Glomerular endothelial cell (primary cell): ENCODE data around the gene ERV3-1. TPM values are rescaled to one million over a fixed set of nuclear protein-coding genes. Genes with fewer than 3 reads are reported as not detected.
"Not testable (repeated sequence)": the region's sequence is repeated elsewhere in the genome, so short reads cannot be mapped to it uniquely, and the experiment has no call there.

ENCODE experiments used
- DNase-seq: peaks from one replicate; pipeline ENCODE4 v3.0.0-alpha.2; 2011; ENCODE audit warnings: low read depth, low spot score; ENCODE audit errors: extremely low read depth
- total RNA-seq: library from RNA; depleted of rRNA; stranded (reverse); fragments of >200 nt; gene quantifications from 2 replicates; pipeline ENCODE4 v1.2.3, GENCODE V29; 2015

The ERV3-1 gene, protein sequence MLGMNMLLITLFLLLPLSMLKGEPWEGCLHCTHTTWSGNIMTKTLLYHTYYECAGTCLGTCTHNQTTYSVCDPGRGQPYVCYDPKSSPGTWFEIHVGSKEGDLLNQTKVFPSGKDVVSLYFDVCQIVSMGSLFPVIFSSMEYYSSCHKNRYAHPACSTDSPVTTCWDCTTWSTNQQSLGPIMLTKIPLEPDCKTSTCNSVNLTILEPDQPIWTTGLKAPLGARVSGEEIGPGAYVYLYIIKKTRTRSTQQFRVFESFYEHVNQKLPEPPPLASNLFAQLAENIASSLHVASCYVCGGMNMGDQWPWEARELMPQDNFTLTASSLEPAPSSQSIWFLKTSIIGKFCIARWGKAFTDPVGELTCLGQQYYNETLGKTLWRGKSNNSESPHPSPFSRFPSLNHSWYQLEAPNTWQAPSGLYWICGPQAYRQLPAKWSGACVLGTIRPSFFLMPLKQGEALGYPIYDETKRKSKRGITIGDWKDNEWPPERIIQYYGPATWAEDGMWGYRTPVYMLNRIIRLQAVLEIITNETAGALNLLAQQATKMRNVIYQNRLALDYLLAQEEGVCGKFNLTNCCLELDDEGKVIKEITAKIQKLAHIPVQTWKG
- 33.2 and 37.9 TPM in 2 replicates for total RNA-seq

DNA sequence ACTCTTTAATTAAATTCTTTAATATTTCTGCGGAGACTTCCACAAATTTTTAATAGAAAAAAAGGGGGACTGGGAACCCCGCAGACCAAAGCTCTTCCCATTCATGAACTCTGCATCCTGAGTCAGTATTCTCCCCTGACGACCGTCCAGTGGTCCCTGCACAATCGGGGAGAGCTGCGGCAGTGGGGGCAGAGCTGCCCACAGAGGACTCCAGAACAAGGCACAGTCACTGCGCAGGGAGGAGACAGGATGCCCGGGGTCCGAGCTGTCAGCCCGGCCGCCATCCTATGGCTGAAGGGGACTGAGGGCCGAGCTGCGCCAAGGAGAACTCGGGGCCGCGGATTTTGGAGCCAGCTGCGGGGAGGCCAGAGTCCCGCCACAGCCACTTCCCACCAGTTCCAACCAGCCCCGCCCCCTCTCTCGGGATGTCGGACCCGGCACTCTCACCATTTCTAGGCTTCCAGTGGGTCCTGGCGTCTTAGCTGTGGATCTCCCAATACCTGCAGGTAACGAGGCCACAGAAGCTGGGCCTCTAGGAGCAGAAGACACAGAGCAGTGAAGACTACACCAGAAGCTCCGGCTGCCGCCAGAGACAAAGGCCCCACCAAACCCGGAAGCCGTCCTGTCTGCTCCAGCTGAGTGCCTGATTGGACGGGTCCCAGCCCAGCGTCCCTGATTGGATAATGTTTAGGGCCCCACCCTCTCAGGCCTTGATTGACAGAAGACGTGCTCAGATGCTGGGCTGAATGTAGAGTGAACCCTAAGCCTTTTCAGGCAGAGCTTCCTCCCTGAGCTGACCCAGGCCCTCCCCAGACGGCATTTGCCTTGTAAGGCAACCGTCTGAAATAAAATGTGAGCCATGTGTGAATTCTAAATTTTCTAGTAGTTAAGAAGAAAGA is at the start of gene ERV3-1:
TSS of gene ERV3-1 (minus strand) at position 594 of the 899 bp plus-strand sequence. CDS start 13,661 bp downstream, outside the sequence.
- DNase-seq = peak; percentile 82

DNA sequence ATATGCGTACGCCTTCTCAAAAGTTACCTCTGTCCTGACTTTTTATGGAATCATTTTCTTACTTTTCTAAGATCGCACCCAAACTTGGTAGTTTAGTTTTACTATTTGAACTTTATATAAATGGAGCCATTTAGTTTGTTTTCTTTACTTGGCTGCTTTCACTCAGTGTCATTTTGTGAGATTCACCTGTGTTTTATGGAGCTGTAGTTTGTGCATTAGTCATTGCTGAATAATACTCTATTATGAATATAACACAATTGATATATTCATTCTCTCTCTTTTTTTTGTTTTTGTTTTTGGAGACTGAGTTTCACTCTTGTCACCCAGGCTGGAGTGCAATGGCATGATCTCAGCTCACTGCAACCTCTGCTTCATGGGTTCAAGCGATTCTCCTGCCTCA is 49.3 kb upstream of the ERV3-1 start:
- DNase-seq = not testable (repeated sequence)

DNA sequence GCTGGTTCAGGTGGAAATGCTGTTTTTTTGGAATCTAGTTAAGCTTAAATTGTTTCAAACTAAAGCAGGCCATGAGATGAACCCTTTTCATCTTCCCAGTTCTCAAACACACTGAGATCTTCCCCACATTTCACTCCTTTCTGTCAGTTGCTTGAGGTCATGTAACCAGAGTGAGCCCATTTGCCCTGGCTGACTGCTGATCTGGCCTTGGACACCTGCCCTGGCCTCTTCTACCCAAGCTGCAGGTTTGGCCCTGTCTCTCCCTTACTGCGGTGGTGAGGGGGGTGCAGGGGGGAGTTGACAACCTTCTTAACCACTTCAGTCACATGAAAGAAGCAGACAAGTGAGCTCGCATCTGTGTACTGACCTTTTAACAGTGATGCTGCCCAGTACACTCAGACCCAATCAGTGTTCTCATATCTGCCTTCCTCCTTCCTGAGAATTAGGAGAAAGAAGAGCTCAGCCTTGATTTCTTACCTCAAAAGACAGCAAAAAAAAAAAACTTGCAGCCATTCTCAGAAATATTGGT is 48.0 kb upstream of the ERV3-1 start:
- not testable (repeated sequence) for DNase-seq

DNA sequence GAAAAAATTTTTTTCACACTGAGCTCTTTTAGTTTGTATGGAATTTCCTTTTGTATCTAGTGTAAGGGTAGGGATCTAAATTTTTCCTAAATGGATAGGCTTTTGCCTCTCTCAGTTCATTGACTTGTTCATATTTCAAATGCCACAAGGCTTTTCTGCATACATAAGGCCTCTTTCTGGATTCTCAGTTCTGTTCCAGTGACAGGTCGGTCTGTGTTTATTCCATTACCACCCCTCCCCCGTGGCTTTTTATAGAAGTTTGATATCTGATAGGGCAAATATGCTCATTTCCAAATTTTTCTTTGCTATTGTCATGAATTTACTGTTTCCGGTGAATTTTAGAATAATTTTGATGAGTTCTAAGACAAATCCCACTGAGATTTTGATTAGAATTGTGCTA is 45.2 kb upstream of the ERV3-1 start:
- not testable (repeated sequence) for DNase-seq

DNA sequence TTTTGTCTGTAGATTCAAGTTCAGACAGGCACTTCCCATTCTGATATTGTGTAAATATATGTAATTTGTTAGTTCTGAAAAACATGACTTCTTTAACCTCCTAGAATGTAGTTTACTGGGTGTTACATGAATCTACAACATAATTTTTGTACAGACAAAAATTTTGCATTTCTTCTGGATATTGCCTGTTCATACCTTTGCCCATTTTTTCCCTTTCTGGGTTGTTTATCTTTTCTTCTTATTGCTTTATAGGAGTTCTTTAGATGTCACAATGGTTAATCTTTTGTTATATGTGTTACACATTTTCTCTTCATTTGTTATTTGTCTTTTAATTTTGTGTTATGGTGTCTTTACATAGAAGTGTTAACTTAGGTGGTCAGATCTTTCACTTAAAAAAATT is 44.7 kb upstream of the ERV3-1 start:
- not testable (repeated sequence) for DNase-seq

DNA sequence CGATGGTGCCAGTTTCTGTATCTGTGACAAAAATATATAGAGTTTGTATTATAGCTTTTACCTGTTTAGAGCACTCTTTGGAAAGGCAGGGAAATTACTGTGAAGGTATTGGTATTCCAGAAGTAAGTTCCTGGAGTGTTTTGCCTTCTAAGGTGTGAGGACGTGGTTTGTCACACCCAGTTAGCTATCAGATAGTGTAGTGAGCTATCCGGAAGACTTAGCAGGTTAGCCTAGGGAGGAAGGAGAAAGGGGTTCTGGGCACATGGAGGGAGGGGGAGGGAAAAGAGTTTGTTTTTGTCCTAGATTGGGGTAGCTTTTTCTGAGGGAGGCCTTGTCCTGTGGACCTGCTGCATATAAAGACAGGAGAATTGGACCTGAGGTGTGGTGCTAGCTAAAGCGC is 39.8 kb upstream of the ERV3-1 start:
- DNase-seq = not testable (repeated sequence)

DNA sequence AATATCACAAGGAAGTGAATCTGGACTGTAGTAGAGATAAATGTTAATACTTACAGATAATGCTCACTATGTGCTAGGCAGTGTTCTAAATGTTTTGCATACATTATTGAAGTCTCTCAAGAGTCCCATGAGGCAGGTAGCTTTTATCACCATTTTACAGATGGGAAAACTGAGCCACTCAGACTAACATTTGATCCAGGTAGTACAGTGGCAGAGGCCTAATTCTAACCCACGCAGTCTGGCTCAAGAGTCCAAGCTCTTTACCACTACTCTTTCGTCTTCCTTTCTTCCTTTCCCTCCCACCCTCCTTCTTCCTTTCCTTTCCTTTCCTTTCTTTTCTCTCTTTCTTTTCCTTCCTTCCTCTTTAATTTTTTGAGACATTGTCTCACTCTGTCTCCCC is 39.1 kb upstream of the ERV3-1 start:
- not testable (repeated sequence) for DNase-seq

DNA sequence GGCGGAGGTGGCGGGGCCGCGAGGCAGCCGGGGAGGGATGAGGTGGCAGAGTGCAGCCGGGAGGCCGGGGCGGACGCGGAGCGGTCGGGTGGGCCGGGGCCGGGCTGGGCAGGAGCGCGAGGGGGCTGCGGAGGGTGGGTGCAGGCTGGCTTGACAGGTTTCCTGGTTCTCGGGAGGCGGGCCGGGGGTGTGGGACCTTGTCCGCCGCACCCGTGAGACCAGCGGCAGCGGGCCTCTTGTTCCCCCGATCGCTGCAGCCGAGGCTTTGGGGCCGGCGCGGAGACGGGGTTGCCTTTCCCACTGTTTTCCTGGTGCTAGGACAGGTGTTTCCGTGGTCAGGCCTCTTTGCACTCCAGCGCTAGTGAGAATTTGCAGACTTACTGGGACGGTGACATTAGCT is 32.3 kb upstream of the ERV3-1 start:
- not testable (repeated sequence) for DNase-seq

DNA sequence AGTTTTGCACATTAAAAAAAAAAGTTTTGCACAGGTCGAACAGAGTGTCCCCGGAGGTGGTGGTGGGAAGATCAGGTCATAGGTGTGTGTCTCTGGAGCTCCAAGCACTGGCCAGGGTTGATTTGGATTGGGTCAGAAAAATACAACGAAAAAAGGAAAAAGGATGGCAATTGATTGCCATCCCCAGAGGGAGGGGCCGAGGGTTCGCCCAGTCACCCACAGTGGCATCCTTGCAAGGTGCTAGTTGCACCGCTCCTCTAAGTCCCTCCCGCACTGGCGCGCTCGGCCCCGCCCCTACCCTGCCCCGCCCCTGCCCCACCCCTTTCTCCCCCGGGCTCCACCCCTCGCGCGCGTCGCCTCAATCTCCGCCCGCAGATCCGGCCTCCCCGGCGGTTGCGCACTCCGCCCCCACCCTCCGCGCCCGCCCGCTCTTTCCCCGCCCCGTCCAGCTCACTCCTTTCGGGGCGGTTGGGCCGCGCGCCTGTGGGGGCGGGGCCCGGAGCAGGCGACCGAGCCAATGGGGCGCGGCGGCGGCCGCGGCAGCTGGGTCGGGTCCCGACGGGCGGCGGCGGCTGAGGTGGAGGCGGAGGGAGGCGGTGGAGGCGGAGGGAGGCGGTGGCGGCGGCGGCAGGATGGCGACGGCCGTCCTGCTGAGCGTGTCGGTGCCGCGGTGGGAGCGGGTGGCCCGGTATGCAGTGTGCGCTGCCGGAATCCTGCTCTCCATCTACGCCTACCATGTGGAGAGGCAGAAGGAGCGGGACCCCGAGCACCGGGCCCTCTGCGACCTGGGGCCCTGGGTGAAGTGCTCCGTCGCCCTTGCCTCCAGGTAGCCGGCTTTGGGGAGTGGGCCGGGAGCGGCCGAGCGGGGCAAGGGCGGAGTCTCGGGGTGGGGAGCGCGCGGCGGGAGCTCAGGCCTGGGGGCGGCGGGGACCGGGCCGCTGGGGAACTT is 31.5 kb upstream of the ERV3-1 start:
- no peak for DNase-seq

DNA sequence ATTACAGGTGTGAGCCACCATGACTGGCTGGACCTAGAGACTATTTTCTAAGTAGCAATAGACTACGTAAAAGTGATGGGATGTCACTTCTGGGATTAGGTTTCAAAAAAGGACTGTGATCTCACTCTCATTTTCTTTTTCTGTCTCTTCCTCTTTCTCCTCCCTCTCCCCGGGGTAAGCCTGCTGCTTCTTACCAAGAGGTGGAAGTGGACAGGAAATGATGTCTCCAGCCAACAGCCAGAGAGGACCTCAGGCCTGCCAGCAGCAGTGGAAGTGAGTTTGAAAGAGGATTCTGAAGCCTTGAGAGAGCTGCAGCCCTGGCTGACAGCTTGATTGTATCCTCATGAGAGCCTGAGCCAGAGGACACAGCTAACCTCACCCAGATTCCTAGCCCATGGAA is 30.0 kb upstream of the ERV3-1 start:
- not testable (repeated sequence) for DNase-seq

DNA sequence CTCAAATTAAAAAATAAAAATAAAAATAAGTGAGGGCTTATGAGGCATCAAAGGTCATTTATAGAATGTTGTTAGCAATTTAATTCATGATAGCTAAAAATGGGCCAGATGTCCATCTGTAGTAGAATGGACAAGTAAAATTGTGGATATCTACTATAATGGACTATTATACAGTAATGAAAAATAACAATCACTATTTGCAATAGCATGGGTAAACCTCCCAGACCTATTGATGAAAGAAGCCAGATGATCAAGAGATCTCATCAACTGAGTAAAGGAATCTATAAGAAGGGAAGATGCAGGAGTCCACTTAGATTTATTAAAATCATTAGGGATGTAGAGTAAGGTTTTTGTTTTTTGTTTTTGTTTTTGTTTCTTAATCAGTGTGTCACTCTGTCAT is 29.0 kb upstream of the ERV3-1 start:
- DNase-seq = not testable (repeated sequence)

DNA sequence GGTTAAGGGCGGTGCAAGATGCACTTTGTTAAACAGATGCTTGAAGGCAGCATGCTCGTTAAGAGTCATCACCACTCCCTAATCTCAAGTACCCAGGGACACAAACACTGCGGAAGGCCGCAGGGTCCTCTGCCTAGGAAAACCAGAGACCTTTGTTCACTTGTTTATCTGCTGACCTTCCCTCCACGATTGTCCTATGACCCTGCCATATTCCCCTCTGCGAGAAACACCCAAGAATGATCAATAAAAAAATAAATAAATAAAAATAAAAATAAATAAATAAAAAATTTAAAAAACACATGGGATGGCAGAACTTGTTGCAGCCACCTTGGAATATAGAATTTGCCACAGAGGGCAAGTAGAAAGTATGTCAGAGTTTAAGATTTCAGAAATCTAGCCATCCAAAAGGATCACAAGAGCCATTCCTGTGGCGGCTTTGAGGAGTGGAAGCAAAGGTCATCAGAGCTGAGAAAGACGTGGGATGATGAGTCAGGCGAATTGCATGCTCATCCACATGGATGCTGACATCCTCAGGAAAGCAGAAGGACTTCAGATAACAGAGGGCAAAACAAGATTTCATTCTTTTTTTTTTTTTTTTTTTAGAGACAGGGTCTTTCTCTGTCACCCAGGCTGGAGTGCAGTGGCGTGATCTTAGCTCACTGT is 27.8 kb upstream of the ERV3-1 start:
- DNase-seq = not testable (repeated sequence)

DNA sequence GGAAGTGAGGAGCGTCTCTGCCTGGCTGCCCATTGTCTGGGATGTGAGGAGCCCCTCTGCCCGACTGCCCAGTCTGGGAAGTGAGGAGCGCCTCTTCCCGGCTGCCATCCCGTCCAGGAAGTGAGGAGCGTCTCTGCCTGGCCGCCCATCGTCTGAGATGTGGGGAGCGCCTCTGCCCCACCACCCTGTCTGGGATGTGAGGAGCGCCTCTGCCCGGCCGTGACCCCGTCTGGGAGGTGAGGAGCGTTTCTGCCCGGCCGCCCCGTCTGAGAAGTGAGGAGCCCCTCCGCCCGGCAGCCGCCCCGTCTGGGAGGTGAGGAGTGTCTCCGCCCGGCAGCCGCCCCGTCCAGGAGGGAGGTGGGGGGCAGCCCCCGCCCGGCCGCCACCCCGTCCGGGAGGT is 26.9 kb upstream of the ERV3-1 start:
- not testable (repeated sequence) for DNase-seq

DNA sequence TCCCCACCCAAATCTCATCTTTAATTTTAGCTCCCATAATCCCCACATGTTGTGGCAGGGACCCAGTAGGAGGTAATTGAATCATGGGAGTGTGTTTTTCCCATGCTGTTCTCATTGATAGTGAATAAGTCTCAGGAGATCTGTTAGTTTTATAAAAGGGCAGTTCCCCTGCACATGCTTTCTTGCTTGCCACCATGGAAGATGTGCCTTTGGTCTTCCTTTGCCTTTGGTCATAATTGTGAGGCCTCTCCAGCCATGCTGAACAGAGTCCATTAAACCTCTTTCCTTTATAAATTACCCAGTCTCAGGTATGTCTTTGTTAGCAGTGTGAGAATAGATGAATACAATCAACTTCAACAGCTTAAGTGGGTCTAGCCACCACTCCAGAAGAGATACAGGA is 18.5 kb upstream of the ERV3-1 start:
- DNase-seq = not testable (repeated sequence)

DNA sequence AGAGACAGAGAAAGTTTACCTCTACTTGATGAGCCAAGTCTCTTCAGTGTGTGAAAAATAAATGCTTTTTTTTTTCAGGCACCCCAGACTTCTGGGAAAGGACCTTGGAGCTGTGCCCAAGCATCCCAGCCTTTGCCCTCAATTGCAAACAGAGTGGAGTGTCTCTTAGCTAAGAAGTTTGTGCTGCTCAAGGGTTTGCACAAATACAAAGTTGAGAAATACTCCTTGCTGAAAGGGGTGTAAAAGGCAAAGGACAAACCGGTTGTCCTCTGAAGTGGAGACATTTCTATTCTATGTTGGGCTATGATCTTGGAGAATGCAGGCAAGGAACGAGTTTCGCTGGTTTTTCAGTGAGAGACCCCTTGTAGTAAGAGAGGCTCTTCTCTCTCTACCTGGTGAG is 14.5 kb upstream of the ERV3-1 start:
- not testable (repeated sequence) for DNase-seq

DNA sequence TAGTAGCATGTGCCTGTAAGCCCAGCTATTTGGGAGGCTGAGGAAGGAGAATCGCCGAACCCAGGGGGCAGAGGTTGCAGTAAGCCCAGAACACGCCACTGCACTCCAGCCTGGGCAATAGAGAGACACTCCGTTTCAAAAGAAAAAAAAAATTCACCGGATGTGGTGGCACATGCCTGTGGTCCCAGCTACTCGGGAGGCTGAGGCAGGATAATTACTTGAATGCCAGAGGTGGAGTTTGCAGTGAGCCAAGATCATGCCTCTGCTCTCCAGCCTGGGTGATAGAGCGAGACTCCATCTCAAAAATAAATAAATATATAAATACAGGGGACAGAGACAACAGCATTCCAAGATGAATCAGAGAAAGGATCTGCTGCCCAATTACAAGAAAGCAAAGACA is 3.4 kb upstream of the ERV3-1 start:
- not testable (repeated sequence) for DNase-seq

DNA sequence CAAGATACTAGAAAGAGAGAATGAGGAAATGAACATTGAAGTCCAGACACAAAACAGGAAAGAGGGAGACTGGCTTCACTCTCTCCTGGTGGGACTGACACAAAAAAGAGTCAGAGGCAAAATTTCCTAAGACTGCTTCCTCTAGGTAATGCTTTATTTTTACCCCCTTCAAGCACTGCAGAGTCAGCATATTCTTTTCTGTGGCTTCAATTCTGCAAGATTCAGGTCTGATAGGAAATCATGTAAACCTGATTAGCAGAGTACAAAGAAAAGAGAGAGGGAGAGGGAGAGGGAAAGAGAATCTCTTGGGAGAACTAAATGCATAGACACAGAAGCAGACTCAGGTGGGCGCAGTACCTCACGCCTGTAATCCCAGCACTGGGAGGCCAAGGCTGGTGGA is 2.9 kb upstream of the ERV3-1 start:
- not testable (repeated sequence) for DNase-seq

DNA sequence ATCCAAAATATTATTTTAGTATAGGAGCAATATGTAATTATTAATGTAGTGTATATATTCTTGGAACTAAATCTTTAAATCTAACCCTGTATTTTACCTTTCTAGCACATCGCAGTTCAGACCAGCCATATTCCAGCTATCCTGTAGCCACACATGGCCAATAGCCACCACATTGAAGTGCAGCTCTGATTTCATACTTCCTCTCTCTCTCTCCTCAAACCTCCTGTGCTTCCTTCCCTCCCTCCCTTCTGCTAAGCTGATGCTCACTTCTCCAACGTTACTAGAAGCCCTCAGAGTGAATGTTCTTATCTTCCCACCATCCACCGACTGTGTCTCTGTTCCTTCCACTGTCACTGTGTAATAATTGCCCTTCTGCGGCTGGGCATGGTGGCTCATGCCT is 549 bp upstream of the ERV3-1 start:
- DNase-seq = not testable (repeated sequence)

DNA sequence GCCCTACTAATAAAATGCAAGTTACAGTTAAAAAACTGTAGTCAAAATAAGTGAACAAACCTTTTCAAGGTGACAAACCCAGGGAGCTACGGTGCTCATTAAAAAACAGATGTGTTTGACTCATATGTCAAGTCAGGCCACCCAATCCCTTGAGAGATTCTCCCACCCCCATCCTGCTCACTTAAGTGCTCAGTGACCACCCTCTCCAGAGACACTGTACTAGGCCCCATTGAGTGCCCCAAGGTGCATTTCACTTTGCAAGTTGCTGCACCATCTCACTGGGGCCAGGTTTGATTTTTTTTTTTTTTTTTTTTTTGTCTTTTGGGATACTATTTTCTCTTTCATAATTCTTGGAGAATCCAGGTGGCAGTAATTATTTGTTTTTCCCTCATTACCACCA is 1.9 kb downstream of the ERV3-1 start:
- no peak for DNase-seq
